DMS153 treated with DMSO at 0.1 percent for 48 hours (cell line): ENCODE results near the gene TP53.
"Not testable (repeated sequence)": the region's sequence is repeated elsewhere in the genome, so short reads cannot be mapped to it uniquely, and the experiment has no call there.

Source experiments
- DNase-seq: peaks from one replicate; lab custom pipeline; 2025; ENCODE audit not compliant: unreplicated experiment; lab: John Stamatoyannopoulos, UW

TP53 gene

DNA sequence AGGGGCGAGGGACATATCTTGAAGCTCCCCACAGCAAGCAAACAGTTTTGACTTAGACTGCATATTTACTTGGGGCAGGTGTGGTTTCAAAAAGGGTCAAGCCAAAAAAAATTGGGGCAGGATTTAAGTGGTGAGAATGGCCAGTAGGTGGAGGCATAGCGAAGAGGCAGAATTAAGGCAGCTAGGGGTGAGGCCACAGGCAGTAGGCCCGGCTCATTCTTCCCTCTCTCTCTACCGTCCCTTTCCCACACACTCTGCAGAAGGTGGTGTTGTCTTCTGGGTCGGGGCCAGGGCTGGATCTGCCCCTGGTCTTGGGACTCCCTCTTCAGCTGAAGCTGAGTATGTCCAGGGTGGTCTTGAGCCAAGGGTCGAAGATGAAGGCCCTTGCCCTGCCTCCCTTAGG is 54.8 kb downstream of the TP53 start:
- DNase-seq, result no peak

DNA sequence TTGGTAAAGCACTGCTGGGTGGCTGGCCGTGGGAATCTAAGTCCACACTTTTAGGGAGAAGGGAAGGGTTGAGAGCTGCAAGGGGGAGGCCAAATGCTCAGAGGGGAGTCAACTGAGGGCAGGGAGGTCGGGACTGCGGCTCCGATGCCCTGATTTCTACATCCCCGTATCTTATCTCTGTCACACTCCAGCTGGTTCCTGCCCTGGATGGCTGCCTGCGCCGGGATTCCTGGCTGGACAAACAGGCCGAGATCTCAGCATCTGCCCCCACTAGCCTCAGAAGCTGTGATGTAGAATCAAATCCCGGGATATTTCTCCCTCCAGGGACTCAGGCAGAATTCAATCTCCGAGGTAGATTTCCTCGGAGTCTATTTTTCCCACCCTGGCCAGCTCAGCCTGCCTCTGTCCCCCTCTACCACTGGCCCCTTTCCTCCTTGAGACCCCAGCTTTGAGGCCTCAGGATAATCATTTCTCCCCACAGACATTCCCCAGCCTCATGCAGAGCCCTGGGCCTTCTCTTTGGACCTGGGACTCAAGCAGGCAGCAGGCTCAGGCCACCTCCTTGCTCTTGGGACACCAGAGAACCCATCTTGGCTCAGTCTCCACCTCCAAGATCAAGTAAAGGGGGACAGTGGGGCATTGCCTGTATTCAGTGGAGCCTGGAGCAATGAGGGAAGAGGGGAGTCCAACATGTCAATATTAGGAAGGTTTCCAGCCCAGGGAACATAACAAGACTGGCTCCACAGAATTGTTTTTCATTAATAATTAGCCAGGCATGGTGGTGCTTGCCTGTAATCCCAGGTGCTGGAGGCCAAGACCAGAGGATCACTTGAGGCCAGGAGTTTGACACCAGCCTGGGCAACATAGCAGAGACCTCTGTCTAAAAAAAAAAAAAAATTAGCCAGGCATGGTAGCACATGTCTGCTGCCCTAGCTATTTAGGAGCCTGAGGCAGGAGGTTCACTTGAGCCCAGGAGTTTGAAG is 55.6 kb downstream of the TP53 start:
- DNase-seq, result no peak

DNA sequence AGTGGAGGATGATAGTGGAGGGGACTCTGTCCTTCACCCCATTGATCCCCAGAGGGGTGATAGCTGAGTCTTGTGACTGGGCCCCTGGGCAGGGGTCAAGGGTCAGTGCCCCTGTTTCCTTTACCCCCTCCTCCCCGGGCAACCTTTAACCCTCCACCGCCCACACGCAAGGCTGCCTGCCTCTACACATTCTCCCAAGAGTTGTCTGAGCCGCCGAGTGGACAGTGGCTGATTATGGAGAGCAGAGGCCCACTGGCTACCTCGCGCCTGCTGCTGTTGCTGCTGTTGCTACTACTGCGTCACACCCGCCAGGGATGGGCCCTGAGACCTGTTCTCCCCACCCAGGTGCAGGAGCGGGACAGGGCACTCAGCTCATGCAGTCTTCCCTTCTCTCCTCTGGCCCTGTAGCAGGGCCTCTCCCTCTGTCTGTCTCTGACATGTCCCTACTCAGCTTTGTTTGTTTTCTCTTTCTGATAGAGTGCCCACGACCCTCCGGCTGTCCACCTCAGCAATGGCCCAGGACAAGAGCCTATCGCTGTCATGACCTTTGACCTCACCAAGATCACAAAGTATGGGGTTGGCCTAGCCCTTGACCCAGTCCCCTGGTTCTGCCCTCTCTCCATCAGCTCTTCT is 57.2 kb downstream of the TP53 start, which contains the start of gene SHBG:
SHBG (plus strand) TSS at position 197 of the 633 bp plus-strand sequence; CDS start at position 235, 38 bp downstream.
- no peak for DNase-seq

DNA sequence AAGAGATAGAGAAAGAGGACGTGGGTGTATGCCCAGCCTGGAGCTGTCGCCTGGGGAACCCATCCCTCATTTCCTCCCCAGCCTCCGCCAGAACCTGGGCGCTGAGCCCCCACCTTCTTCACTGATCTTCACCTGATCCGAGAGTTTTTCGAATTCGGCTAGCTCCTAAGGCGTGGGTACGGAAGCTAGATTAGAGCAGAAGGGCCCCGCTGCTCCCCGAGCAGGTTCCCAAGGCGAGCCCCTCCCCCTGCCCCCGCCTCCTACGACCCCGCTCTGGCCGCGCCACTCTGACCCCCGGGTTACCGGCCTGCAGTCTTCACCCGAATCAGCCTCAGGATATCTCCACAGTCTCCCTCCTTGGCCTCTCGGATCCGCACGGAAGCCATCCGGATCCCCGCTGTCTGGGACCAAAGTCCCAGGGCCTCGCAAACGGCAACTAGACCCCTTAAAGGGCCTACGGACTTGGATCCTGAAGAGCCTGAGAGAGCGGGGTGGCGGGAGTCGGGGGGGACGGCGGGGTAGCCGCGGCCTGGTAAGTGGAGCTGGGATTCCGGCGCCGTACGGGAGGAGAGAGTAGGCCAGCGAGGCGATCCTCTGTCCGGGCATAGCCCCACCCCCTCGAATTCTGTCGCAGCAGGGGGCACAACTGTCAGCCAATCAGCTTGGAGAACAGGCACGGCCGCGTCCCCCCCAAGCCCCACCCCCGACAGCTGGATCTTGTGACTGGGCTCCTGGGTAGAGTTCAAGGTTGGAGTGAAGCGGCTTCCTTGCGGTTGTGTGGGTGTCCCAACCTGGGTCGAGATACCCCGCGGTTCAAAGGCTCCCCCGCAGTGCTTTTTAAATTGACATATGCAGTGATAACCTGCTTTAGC is 59.8 kb downstream of the TP53 start, which contains the start of gene SAT2:
SAT2 (minus strand) TSS at position 572 of the 872 bp plus-strand sequence; CDS start at position 386, 186 bp downstream.
- DNase-seq, result peak; percentile 31

GRCh38 chr17:7626956-7627249 is 60.4 kb downstream of the TP53 start:
- no peak for DNase-seq

GRCh38 chr17:7626307-7626706 is 61.0 kb downstream of the TP53 start:
- no peak for DNase-seq

DNA sequence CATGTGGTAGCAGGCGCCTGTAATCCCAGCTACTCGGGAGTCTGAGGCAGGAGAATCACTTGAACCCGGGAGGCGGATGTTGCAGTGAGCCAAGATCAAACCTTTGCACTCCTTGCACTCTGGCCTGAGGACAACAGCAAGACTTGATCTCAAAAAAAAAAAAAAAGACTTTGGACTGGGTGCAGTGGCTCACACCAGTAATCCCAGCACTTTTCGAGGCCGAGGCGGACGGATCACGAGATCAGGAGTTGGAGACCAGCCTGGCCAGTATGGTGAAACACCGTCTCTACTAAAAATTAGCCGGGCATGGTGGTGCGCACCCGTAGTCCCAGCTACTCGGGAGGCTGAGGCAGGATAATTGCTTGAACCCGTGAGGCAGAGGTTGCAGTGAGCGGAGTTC is 61.5 kb downstream of the TP53 start:
- DNase-seq, result not testable (repeated sequence)

DNA sequence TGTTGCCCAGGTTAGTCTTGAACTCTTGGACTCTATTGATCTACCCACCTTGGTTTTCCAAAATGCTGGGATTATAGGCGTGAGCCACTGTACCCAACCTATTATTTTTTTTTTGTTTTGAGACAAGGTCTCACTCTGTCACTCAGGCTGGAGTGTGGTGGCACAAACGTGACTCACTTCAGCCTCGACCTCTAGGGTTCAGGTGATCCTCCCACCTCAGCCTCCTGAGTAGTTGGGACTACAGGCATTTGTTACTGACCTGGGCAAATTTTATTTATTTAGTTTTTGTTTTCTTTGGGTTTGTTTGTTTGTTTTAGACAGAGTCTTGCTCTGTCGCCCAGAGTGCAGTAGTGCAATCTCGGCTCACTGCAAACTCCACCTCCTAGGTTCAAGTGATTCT is 63.6 kb downstream of the TP53 start:
- DNase-seq, result no peak

DNA sequence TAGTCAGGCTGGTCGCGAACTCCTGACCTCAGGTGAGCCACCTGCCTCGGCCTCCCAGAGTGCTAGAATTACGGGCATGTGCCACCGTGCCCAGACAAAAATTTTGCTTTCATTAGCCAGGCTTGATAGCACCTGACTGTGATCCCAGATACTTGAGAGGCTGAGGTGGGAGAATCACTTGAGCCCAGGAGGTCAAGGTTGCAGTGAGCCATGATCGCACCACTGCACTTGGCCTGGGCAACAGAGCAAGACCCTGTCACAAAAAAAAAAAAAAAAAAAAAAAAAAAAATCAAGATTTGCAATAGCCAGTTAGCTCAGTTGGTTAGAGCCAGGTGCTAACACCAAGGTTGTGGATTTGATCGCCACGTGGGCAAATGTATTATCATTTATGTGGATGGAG is 66.5 kb downstream of the TP53 start:
- no peak for DNase-seq

- DNase-seq, result no peak
Observed at GRCh38 chr17:7618608-7619007, 68.7 kb downstream of the TP53 start.
